Activated T-cell treated with anti-CD3 and anti-CD28 coated beads for 48 hours (primary cell): ENCODE results near the gene APOL3.
"Not testable (repeated sequence)": the region's sequence is repeated elsewhere in the genome, so short reads cannot be mapped to it uniquely, and the experiment has no call there.

Experiments
- DNase-seq: peaks from one replicate; pipeline ENCODE4 v3.0.0-alpha.2; 2020; ENCODE audit warnings: low read depth

The APOL3 gene

DNA sequence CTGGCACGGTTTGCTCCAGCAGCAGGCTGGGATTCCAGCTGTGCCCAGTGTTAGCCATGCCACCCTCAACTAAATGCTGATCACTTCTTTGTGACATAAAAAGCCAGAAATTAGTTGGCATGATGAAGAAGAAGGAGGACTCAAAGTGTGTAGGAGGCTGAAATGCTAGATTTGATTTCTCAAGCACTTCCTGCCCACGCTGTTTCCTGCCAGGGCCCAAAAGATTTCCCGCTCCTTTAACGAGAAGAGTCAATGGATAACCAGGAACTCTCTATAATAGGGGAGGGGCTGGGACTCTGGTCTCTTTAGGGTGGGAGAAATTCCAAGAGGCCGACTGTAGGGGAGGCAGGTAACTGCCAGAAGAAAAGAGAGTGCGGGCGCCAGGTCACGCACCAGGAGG is 26.4 kb downstream of the APOL3 start:
- DNase-seq = no peak

DNA sequence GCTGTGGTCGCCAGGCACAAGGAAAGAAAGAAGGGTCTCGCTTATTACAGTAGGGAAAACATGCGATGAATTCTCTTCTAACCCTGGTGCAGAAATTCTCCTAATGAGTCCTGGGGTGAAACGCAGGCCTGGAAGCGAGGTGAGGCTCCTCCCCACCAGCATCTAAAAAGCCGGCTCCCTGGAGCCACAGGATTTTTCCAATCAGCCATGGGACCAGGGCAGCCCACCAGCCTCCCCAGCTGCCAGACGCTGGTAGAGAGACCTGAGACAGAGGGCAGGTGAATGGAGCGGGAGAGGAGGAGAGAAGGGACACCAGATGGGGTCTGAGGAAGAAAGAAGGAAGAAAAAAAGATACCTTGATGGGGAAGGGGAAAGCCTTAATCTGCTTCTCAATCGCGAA is 28.6 kb downstream of the APOL3 start:
- DNase-seq = no peak

DNA sequence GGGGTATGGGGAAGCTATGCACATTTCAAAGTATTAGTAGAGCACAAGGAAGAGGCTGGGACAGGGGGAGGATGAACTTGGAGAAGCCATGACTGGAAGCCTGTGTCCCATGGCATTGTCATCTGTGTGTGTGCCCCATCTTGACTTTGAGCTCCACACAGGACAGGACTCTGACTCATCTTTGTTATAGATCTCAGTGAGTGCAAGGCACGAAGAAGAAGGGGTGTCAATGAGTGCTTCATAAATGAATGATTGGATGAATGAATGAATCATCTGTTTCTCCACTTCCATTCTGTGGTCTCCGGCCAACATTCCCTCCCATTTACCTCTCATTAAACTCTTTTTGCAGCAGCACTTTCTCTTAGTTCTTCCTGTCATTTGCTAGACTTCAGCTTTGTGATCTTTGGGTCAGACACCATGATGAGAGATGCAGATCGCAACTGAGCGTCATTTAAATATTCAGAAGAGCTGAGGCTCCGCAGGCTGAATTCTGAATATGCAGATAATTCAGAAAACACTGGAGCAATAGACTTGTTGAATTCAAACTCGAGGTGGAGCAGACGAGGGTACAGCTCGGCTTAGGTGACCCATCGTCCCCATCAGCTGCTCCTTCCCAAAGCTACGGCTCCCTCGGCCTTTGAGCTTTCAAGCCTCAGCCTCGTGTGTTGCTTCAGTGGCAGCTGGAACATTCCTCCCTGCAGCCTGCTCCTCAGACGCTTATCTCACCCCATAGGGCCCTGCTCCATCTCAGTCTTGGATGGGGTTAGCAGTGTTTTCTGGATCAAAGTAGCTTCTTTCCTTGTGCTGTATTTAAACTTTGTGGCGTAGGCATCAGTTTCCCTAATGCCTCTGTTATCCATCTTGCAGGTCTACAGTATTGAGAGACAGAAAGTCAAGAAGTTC is 30.8 kb downstream of the APOL3 start:
- DNase-seq = no peak

DNA sequence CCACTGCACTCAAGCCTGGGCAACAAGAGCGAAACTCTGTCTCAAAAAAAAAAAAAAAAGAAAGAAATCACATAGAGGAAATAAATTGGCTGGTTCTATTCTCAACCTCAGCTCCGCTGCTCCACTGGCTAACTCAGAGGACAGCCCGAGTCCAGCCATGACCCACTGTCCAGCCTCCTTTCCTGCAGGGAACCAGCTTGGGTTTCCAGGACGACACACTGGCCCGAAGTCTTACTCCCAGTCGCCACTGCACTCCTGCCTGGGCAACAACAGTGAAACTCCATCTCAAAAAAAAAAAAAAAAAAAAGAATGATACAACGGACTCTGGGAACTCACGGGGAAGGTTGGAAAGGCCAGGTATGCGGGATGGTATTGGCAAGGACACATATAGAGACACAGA is 31.5 kb downstream of the APOL3 start:
- no peak for DNase-seq

DNA sequence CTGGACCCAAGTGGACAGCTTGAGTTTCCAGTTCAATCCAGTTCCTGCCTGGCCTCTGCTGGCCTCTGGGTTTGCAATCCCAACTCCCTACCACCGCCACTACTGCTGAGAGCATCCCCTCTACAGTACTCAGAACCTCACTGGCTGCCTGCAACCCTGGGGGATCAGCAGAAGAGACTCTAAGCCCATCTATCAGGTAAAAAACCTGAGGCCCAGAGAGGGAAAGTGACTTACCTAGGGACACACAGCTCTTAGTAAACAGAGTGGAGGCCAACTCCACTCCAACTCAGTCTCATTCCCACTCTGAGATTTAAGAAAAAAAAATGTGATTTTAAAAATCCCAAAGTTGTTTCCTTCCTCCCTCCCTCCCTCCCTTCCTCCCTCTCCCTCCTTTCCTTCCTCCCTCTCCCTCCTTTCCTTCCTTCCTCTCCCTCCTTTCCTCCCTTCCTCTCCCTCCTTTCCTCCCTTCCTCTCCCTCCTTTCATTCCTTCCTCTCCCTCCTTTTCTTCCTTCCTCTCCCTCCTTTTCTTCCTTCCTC is 34.5 kb downstream of the APOL3 start:
- no peak for DNase-seq

DNA sequence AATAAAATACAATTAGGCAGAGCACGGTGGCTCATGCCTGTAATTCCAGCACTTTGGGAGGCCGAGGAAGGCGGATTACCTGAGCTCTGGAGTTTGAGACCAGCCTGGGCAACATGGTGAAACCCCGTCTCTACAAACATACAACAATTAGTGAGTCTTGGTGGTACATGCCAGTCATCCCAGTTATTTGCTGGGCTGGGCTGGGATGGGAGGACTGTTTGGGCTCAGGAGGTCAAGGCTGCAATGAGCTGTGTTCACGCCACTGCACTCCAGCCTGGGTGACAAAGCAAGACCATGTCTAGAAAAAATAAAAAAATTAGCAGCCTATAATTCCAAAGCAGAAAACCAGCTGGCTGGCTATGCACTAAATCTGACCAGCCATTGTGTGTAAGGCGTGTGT is 35.1 kb downstream of the APOL3 start:
- no peak for DNase-seq

DNA sequence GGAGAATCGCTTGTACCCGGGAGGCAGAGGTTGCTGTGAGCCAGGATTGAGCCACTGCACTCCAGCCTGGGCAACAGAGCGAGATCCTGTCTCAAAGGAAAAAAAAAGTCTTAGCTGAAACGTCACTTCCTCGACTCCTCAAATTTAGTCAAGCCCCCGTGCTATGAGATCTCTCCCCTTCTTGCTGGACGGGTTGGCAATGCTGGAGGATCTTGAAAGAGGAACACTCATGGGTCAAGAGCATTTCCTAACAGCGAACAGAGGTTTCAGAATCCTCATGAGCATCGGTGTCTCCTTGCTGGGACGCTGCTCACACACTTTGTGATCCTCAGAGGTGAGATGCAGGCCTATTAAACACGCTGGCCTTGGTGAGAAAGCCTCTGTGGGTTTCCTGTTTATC is 35.9 kb downstream of the APOL3 start:
- DNase-seq = no peak

DNA sequence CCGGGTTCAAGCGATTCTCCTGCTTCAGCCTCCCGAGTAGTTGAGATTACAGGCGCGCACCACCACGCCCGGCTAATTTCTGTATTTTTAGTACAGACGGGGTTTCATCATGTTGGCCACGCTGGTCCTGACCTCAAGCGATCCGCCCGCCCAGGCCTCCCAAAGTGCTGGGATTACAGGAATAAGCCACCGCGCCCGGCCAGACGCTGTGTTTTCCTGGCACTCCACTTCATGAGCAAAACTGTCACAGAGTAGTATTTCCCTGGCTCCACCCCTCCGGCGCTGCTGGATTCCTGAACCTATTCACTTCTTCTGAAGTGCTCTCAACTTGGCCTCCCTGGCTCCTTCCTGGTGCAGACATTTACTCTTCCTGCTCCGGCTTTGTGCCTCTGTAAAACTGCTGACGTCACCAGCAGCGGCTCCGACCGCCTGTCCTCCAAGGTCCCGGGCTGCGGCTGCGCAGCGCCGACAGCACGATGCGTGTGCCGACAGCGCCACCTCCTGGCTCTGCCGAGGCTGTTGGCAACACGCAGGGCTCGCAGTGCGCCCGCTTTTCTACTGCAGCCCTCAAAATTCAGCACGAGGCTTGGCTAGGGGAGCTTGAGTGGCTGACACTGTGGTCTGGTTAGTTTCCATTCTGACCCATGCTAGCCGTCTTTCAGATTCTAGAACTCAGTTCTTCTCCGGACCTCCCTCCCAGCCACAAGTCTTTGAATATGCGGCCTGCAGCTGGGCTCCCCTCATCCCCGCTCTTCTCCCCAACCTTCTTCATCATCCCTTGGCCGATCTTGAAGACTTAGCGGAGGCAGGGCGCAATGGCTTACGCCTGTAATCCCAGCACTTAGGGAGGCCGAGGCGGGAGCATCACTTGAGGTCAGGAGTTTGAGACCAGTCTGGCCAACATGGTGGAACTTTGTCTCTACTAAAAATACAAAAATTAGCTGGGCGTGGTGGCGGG is 36.6 kb downstream of the APOL3 start:
- peak; percentile 91 for DNase-seq

DNA sequence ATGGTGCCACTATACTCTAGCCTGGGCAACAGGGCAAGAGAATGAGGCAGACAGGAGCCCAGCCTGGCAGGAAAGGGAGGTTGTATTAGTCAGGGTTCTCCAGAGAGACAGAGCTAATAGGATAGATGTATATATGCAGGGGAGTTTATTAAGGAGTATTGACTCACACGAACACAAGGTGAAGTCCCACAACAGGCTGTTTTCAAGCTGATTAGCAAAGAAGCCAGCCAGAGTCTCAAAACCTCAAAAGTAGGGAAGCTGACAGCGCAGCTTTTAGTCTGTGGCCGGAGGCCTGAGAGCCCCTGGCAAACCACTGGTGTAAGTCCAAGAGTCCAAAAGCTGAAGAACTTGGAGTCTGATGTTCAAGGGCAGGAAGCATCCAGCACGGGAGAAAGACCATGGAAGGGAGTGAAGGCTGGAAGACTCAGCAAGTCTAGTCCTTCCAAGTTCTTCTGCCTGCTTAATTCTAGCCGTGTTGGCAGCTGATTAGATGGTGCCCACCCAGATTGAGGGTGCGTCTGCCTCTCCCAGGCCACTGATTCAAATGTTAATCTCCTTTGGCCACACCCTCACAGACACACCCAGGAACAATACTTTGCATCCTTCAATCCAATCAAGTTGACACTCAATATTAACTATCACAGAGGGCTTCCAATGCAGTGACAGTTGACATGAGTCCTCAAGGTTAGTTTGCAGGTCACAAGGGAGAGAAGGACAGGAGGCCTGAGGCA is 39.8 kb downstream of the APOL3 start:
- DNase-seq = not testable (repeated sequence)

DNA sequence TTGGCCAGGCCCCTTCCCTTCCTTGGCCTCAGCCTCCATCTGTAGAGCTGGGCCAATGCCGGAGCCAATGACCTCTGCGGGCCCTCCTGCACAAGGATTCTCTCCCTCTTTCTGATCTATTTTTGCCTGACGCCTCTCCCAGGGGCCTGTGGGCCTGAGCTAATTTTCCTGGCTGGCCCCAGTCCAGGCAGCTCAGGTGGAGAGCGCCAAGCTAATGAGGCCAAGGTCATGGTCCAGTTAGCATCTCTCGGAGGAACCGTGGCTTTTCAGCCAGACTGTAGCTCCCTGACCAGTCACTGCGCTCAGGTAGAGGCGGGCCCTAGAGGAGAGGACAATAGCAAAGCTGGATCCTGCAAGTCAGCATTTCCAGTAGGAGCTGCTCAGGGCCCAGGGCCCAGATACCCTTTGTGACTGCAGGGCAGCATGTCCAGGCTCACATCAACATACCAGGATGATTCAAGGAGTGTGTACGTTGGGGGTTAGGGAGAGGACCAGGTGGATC is 43.5 kb downstream of the APOL3 start:
- no peak for DNase-seq

DNA sequence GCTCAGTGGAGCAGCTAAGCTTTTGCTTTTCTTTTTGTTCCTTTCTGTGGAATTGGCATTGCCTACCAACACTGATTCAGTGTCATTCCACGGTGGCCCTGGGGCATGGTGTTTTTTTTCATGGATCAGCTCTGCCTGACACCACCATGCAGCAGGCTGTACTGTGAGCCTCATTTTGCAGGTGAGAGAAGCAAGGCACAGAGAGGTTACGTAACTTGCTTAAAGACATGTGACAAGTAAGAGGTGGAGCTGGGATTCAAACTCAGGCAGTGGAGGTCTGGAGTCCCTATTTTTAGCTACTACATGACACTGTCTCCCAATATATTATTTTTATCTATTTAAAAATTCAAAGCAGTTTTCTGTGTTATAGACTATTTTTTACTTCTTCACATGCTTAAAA is 44.4 kb downstream of the APOL3 start:
- DNase-seq = no peak

DNA sequence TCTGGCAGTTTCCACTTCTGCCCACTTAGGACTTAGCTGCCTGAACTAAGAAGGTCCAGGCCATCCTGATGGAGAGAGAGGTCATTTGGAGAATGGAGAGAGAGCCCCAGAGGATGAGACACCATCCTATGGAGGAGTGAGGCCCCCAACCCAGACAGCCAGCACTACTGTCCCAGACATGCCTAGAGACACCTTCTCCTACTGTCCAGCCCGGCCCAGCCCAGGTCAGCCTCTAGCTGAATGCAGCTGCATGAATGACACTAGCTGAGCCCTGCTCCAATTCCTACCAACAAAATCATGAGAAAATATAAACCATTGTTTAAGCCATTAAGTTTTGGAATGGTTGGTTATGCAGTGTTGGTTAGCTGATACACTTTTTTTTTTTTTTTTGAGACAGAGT is 47.4 kb downstream of the APOL3 start:
- no peak for DNase-seq

DNA sequence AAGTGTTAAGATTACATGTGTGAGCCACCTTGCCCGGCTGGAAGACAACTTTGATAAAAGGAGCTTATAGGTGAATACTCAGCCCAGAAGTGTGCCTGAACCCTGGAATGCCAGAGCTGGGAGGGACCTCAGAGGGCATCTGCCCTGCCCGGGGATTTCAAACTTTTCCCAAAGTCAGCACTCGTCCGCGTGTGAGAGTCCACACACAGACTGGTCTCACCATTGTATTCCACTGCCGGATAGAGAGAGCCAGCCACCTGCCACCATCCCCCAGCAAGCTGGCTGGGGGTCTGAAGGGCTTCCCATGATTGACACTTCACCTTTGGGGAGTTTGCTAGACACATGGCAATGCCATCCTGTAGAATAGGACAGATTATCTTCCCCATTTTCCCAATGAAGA is 49.2 kb downstream of the APOL3 start:
- no peak for DNase-seq

DNA sequence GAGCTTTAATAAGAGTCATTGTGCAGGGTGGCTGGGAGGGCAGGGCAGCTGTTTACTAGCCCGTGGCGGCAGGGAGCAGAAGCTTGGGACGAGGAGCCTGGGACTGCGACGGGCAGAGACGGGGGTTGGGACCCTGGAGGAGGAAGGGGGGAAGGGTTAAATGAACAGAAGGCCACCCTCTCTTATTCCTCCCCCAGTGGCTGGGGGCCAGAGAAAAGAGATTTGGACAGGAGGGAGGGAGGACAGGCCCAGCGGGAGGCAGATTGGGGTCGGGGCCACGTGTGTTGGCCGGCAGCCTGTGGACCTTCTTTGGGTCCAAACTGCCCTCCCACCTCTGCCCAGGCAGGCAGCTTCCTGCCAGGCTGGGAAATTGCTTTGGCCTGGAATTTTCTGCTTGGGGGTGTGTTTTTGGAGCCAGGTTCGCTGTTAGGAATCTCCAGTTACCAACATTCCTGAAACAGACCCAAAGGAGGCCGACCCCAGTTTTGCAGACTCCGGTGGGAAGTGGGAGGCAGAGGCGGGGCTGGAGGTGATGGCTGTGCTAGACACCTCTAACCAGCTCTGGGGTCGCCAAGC is 50.2 kb downstream of the APOL3 start:
- no peak for DNase-seq

DNA sequence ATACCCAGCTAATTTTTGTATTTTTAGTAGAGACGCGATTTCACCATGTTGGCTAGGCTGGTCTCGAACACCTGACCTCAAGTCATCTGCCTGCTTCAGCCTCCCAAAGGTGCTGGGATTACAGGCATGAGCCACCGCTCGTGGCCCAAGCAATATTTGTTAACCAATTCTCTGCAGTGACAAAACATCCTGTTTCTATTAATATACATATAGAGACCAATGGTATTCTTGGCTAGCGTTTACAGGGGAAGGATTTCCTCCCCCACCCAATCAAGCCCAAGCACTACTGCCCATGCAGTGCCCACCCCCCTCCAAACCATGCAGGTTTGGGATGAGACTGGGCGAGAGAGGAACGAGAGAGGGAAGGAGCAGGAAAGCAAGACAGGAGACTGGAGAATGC is 53.1 kb downstream of the APOL3 start:
- no peak for DNase-seq

DNA sequence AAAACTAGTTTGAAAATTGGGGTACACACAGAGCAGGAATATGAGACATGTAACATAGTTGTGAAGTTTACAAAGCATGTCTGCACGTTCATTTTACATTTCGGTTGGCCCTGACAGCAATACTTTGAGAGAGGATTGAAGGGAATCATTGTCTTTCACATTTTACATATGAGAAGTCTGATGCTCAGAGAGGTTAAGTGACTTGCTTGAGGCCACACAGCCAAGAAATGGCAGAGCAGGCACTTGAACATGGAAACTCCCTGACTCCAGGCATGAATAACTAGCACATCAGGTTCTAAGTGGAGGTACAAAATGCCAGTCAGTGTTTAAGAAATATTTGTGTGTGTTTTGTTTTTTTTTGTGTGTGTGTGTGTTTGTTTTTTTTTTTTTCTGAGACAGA is 53.6 kb downstream of the APOL3 start:
- no peak for DNase-seq

DNA sequence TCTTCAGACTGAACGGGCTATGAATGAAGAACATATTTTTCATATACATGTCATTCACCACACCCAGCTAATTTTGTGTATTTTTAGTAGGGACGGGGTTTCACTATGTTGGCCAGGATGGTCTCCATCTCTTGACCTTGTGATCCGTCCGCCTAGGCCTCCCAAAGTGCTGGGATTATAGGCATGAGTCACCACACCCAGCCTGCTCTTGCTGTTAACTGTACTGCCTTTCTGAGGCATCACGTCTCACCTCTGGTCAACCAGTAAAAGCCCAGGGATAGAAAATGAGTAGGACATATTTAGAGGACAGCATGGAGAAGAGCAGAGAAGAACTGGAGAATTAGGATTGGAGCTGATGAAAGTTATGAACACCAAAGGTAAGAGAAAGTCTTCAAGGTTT is 55.6 kb downstream of the APOL3 start:
- DNase-seq = no peak

DNA sequence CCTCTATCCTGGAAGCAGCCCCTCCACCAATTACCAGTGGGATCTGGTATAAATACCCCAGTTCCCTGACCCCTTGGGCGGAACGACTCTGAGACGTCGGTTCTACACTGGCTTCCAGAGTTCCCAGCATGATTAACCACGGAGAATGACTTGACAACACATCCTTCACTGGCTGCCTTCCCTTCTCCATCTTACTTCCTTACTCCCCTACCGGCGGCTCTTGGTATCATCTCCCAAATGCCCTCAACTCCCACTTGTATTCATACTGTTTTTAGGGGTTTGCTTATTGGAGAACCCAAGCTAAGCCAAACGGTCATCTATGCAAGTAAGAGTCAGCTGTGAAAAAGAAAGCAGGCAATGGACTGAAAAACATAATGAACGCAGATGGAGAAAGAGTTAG is 56.1 kb downstream of the APOL3 start:
- DNase-seq = no peak

DNA sequence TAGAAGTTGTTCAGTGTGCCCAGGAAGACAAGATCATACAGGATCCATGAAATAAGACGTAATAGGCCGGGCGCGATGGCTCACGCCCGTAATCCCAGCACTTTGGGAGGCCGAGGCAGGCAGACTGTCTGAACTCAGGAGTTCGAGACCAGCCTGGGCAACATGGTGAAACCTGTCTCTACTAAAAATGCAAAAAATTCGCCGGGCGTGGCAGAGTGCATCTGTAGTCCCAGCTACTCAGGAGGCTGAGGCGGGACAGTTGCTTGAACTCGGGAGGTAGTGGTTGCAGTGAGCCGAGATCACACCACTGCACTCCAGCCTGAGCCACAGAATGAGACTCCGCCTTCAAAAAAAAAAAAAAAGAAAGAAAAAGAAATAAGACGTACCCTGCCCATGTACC is 56.7 kb downstream of the APOL3 start:
- DNase-seq = no peak

DNA sequence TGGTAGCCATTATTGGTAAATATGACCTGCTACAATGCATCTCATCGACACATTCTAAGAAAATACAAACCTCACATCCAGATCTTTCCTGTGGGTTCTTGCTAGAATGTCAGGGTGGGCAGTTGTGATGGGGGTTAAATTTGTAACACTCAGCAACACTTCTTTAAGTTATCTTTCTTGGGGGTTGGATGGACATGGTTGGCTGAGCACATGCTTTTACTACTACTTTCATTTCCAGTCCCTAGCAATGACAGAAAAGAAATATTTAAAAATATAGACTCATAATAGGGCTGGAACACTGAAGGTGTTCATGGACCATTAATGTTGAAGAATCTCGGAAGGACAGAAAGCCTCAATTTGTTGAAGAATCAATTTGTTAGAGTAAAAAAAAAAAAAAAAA is 57.6 kb downstream of the APOL3 start:
- DNase-seq = no peak

DNA sequence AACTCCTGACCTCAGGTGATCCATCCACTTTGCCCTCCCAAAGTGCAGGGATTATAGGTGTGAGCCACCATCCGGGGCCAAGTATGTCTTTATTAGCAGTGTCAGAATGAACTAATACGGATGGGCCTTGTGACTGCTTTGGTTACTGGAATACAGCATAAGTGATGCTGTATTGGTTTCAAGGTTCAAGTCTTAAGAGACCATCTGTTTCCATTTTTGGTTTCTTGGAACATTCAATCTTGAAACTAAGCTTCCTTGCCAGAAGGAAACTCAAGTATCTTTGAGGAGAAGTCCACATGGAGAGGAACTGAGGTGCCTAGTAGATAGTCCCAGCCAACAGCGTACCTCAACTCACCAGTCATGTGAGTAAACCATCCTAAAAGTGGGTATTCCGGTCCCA is 58.8 kb downstream of the APOL3 start:
- no peak for DNase-seq

DNA sequence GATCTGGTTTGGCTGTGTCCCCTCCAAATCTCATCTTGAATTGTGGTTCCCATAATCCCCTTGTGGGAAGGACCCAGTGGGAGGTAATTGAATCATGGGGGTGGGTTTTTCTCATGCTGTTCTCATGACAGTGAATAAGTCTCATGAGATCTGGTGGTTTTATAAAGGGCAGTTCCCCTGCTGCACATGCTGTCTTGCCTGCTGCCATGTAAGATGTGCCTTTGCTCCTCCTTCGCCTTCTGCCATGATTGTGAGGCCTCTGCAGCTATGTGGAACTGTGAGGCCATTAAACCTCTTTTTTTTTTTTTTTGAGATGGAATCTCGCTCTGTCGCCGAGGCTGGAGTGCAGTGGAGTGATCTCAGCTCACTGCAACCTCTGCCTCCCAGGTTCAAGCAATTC is 59.6 kb downstream of the APOL3 start:
- not testable (repeated sequence) for DNase-seq
